IPS-18a (cell line): ENCODE measurements around the gene NFX1.
"Not testable (repeated sequence)": the region's sequence is repeated elsewhere in the genome, so short reads cannot be mapped to it uniquely, and the experiment has no call there.

Source experiments
- H3K27ac ChIP-seq: one replicate; pipeline ENCODE4 v1.5.1; 2013; ENCODE audit warnings: low read length
- H3K27me3 ChIP-seq: one replicate; pipeline ENCODE4 v1.6.1; 2013; ENCODE audit warnings: mild to moderate bottlenecking, low read length; ENCODE audit not compliant: control insufficient read depth, insufficient read depth
- H3K36me3 ChIP-seq: one replicate; pipeline ENCODE4 v1.6.1; 2013; ENCODE audit warnings: low read depth, low read length; ENCODE audit not compliant: control insufficient read depth
- H3K4me1 ChIP-seq: one replicate; pipeline ENCODE4 v1.6.1; 2013; ENCODE audit warnings: low read depth, low read length; ENCODE audit not compliant: control insufficient read depth
- H3K4me3 ChIP-seq: one replicate; pipeline ENCODE4 v1.5.1; 2013; ENCODE audit warnings: low read length
- H3K9ac ChIP-seq: one replicate; pipeline ENCODE4 v1.6.1; 2013; ENCODE audit warnings: mild to moderate bottlenecking, low read length, moderate library complexity
- H3K9me3 ChIP-seq: one replicate; pipeline ENCODE4 v1.6.1; 2013; ENCODE audit warnings: low read depth, low read length; ENCODE audit not compliant: control insufficient read depth

Gene NFX1

GRCh38 chr9:33395159-33395879 lies 105.0 kb downstream of the NFX1 start:
- not testable (repeated sequence) for H3K27ac ChIP-seq, H3K9me3 ChIP-seq, H3K4me3 ChIP-seq, H3K27me3 ChIP-seq, H3K9ac ChIP-seq, H3K4me1 ChIP-seq, H3K36me3 ChIP-seq

- not testable (repeated sequence) for H3K9me3 ChIP-seq, H3K4me1 ChIP-seq, H3K36me3 ChIP-seq, H3K9ac ChIP-seq, H3K4me3 ChIP-seq, H3K27me3 ChIP-seq, H3K27ac ChIP-seq
These were observed 107.5 kb downstream of the NFX1 start for GRCh38 chr9:33397801-33398200.

- H3K36me3 ChIP-seq, H3K9me3 ChIP-seq, H3K27ac ChIP-seq, H3K27me3 ChIP-seq, H3K4me1 ChIP-seq, H3K4me3 ChIP-seq, H3K9ac ChIP-seq: not testable (repeated sequence)
These were observed 108.7 kb downstream of the NFX1 start for GRCh38 chr9:33399047-33399446.

GRCh38 chr9:33401809-33402208 lies 111.5 kb downstream of the NFX1 start:
- not testable (repeated sequence) for H3K27ac ChIP-seq, H3K9me3 ChIP-seq, H3K4me1 ChIP-seq, H3K4me3 ChIP-seq, H3K36me3 ChIP-seq, H3K9ac ChIP-seq, H3K27me3 ChIP-seq

GRCh38 chr9:33402371-33402770 lies 112.1 kb downstream of the NFX1 start, which contains the start of gene AQP7:
Gene AQP7 (minus strand): TSS chr9:33402568. CDS start chr9:33401262, 1,306 bp downstream.
- not testable (repeated sequence) for H3K4me1 ChIP-seq, H3K4me3 ChIP-seq, H3K27me3 ChIP-seq, H3K36me3 ChIP-seq, H3K27ac ChIP-seq, H3K9ac ChIP-seq, H3K9me3 ChIP-seq

- Histone ChIP-seq H3K9me3 (no peaks in the 10 kb centered on the region), H3K27me3 (no peaks in the 10 kb centered on the region), H3K4me1 (no peaks in the 10 kb centered on the region), H3K4me3 (no peak overlapping the region), H3K9ac (no peak overlapping the region), H3K27ac (no peak overlapping the region), H3K36me3 (no peaks in the 10 kb centered on the region)
These were observed 113.8 kb downstream of the NFX1 start for GRCh38 chr9:33403941-33404787.

GRCh38 chr9:33404788-33405362 lies 114.6 kb downstream of the NFX1 start:
- no peaks in the 10 kb centered on the region for H3K27me3 ChIP-seq
- H3K36me3 ChIP-seq: no peaks in the 10 kb centered on the region
- no peaks in the 10 kb centered on the region for H3K4me1 ChIP-seq
- no peak overlapping the region for H3K4me3 ChIP-seq
- no peaks in the 10 kb centered on the region for H3K9me3 ChIP-seq
- H3K27ac ChIP-seq: no peak overlapping the region
- H3K9ac ChIP-seq: no peak overlapping the region

- no peak overlapping the region for H3K4me3 ChIP-seq
- H3K9ac ChIP-seq: no peak overlapping the region
- H3K9me3 ChIP-seq: no peaks in the 10 kb centered on the region
- no peak overlapping the region for H3K27ac ChIP-seq
- H3K27me3 ChIP-seq: no peaks in the 10 kb centered on the region
- no peaks in the 10 kb centered on the region for H3K36me3 ChIP-seq
- no peaks in the 10 kb centered on the region for H3K4me1 ChIP-seq
These were observed 116.7 kb downstream of the NFX1 start for GRCh38 chr9:33407061-33407460.

GRCh38 chr9:33408087-33408486 lies 117.8 kb downstream of the NFX1 start:
- Histone ChIP-seq H3K4me1 (no peaks in the 10 kb centered on the region), H3K27me3 (no peaks in the 10 kb centered on the region), H3K4me3 (no peak overlapping the region), H3K27ac (no peak overlapping the region), H3K36me3 (no peaks in the 10 kb centered on the region), H3K9me3 (no peaks in the 10 kb centered on the region), H3K9ac (no peak overlapping the region)

GRCh38 chr9:33414268-33414667 lies 124.0 kb downstream of the NFX1 start:
- H3K9ac ChIP-seq: no peak overlapping the region
- H3K4me1 ChIP-seq: peaks cover 3% of the 10 kb centered on the region
- H3K27ac ChIP-seq: no peak overlapping the region
- no peaks in the 10 kb centered on the region for H3K27me3 ChIP-seq
- no peaks in the 10 kb centered on the region for H3K36me3 ChIP-seq
- no peaks in the 10 kb centered on the region for H3K9me3 ChIP-seq
- H3K4me3 ChIP-seq: no peak overlapping the region

- Histone ChIP-seq H3K4me3 (no peak overlapping the region), H3K9me3 (no peaks in the 10 kb centered on the region), H3K27me3 (no peaks in the 10 kb centered on the region), H3K36me3 (no peaks in the 10 kb centered on the region), H3K9ac (no peak overlapping the region), H3K4me1 (peaks cover 3% of the 10 kb centered on the region), H3K27ac (no peak overlapping the region)
These were observed 124.7 kb downstream of the NFX1 start for GRCh38 chr9:33414889-33415500.
